ENCODE results near the gene CADM4.
A peak's percentile ranks its signal among the peaks of the same experiment; 100 is the strongest.
"Not testable (repeated sequence)": the region's sequence is repeated elsewhere in the genome, so short reads cannot be mapped to it uniquely, and the experiment has no call there.

The CADM4 gene

DNA sequence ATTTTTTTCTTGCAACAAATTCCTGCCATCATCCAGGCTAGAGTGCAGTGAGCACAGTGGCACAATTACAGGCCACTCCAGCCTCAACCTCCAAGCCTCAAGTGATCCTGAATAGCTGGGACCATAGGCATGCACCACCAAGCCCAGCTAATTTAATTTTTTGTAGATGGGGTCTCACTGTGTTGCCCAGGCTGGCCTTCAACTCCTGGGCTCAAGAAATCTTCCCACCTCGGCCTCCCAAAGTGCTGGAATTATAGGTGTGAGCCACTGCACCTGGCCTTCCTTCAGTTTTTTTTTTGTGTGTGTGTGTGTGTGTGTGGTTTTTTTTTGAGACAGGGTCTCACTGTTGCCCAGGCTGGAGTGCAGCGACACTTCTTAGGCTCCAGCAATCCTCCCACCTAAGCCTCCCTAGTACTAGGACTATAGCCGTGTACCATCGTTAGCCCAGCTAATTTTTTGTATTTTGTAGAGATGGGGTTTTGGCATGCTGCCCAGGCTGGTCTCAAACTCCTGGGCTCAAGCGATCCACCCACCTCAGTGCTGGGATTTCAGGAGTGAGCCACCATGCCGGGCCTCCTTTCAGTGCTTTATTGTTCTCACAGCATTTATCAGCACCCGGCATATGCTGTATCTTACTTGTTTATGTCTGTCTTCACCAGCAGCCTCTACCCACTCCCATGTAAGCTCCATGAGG is 33.6 kb downstream of the CADM4 start:
- DNase-seq: no peak

- not testable (repeated sequence) for DNase-seq
Measured at GRCh38 chr19:43600326-43600725, 39.3 kb downstream of the CADM4 start.

DNA sequence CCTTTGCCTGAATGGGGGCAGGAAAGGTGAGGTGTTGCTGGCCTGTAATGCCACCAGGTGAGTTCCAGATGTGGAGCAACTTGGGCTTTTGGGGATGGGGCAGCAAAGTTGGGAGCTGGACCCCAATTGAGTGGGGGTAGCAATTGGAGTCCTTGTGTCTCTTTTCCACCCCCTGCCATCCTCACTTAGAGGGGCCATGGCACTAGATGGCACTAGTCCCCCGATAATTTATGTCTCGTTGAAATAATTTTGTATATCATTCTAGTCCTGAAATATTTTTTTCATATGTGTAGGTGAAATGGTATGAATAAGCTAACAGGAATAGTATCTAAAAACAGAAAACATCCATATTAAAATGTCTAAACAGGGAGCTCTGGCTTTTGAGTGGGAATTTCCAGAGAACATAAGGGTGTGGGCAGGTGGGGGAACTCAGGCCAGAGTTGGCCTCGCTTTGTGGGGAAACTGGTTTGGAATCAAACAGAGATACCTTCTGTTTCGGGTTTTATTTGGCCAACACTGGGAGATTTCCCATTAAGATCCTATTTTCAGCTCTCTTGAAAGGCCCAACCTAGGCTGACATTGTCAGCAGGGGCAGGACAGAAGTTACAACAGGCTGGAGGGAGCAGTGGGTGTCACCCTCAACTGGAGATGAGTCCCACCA is 39.9 kb downstream of the CADM4 start:
- no peak for DNase-seq

- DNase-seq: no peak
Measured at GRCh38 chr19:43598445-43599240, 41.0 kb downstream of the CADM4 start.

GRCh38 chr19:43597876-43598275 is 41.8 kb downstream of the CADM4 start:
- no peak for DNase-seq

DNA sequence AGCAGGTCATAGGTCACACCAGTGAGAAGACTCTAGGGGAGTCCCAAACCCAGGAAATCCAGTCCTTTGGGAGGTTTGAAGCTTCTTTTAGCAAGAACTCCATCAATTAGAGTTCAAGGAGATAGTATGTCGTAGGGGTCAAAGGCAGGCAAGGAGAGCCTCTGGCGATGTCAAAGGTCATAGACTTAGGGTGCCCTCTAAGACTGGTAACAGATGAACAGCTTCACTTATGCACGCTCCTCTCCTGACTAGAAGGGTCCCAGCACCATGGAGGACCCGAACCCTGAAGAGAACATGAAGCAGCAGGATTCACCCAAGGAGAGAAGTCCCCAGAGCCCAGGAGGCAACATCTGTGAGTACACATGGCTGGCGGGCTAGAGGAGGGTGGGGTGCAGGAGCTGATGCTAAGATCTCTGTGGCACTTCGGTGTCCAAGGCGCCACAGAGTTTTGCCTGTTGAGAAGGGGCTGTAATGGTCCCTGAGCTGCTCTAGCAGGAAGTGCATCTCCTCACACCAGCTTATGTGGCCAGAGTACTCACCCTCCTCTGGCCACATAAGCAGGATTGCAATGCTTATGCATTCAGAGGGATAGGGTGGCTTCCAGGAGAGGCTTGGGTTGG is 42.7 kb downstream of the CADM4 start:
- DNase-seq: no peak

- DNase-seq: peak; percentile 99
Measured at GRCh38 chr19:43595999-43596841, 43.4 kb downstream of the CADM4 start, which contains the start of the genes IRGQ and ZNF576. IRGQ (minus strand) TSS chr19:43596134; CDS start chr19:43595338, 796 bp downstream. ZNF576 (plus strand) TSS chr19:43596595; CDS start chr19:43597109, 514 bp downstream.

DNA sequence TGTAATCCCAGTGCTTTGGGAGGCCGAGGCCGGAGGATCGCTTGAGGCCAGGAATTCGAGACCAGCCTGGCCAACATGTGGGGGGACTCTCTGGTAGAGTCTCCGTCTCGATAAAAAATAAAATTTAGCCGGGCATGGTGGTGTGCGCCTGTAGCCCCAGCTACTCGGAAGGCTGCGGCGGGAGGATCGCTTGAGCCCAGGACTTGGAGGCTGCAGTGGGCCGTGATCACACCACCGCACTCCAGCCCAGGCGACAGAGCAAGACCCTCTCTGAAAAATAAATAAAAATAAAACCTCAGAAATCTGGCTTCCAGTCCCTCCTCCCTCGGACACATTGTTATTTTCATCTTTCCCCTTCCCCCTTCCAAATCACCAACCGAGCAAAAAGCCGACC is 44.0 kb downstream of the CADM4 start:
- no peak for DNase-seq

GRCh38 chr19:43594710-43595604 is 44.7 kb downstream of the CADM4 start:
- DNase-seq: no peak

- no peak for DNase-seq
Measured at GRCh38 chr19:43594081-43594697, 45.5 kb downstream of the CADM4 start.

- no peak for DNase-seq
Measured at GRCh38 chr19:43592800-43593350, 46.8 kb downstream of the CADM4 start.

DNA sequence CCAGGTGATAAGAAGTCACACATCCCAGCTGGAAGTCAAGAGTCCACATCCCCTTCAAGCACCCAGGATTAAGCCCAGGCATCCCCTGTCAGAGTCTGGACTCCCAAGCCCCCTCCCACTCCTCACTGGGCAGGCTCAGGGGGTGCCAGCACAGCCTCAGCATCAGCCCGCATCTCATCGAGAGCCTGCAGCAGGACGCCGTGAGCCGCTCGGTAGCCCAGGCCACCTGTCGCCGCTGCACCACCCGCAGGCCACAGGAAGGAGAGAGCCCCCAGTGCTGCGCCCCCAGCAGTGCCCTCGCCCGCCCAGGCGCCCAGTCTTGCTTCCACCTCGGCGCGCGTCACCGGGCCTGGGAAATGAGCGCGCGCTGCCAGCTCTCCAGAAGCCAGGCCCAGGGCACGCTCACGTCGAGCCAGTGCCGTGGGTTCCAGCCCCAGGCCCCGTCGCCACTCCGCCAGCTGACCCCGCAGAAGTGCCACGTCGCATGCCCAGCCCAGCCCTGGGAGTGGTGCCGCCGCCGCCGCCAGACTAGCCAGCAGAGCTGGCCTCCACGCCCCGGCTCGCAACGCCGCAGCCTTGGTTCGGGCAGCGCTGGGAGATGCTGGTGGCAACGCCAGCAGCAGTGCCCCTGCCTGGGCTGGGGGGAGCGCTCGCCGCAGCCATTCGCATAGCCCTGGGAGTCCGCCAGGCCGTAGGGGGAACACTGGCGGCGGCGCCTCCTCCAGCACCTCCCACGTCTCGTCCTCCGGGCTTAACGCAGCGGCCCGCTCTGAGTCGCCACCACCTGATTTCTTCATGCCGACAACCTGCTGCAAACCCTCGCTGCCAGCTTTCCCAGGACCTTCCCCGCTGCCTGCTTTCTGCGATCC is 47.5 kb downstream of the CADM4 start:
- no peak for DNase-seq

- no peak for DNase-seq
Measured at GRCh38 chr19:43589678-43590077, 50.0 kb downstream of the CADM4 start.

- DNase-seq: no peak
Measured at GRCh38 chr19:43589277-43589676, 50.4 kb downstream of the CADM4 start.

GRCh38 chr19:43587029-43587428 is 52.6 kb downstream of the CADM4 start:
- not testable (repeated sequence) for DNase-seq

DNA sequence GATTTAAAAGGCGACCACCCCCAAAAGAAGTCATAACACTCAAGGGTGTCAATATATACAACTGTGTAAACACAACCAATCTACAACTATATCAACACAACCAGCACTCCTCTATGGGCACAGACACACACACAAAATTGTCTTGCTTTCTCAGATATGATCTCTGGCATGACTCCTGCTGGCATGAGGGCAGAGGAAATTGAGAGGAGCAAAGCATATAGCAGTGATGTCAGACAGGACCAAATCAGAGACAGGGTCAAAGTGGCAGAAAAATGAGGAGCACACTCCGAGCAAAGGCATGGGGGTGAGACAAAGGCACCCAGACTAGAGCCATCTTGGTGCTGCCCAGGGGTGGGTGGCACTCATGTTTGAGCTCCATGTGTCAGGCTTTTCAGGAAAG is 53.3 kb downstream of the CADM4 start:
- DNase-seq: no peak

- no peak for DNase-seq
Measured at GRCh38 chr19:43584484-43584883, 55.2 kb downstream of the CADM4 start.

GRCh38 chr19:43582495-43582894 is 57.2 kb downstream of the CADM4 start:
- no peak for DNase-seq

DNA sequence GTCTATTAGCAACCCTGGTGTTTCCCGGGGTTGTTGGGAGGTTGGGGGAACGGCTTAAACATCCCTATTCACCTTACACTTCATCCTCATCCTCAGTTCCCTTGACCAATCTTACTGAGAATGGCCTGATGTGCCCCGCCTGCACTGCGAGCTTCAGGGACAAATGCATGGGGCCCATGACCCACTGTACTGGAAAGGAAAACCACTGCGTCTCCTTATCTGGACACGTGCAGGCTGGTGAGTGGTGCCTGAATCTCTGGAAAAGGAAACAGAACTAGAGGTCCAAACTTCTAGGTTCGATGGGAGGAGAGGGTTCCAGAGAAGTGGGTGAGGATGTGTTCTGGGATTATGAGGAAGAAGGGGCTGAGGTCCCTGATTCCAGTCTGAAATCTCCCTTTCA is 58.2 kb downstream of the CADM4 start:
- no peak for DNase-seq

All from NK-92 treated with Interleukin-12 subunit alpha and Interleukin-12 subunit beta, amount 100 ng/mL, for 24 hours (cell line).